Measurements from ENCODE around the gene KDM4C.
"Not testable (repeated sequence)": the region's sequence is repeated elsewhere in the genome, so short reads cannot be mapped to it uniquely, and the experiment has no call there.

The KDM4C gene

DNA sequence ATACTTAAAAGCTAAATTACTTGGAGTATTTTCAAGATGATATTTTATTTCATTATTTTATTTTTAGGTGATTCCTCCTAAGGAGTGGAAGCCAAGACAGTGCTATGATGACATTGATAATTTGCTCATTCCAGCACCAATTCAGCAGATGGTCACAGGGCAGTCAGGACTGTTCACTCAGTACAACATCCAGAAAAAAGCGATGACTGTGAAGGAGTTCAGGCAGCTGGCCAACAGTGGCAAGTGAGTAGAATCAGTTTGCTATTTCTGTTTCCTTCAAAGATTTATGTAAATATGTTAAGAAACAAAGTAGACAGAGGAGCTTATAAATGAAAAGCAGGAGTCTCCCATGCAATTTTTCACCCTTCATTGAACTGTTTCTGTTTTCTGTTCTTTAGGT lies 47.8 kb downstream of the KDM4C start:
- H3K4me3 ChIP-seq (ENCODE audit: low read depth, low read length), result no peak overlapping the region
- H3K27me3 ChIP-seq, result no peaks in the 10 kb centered on the region
- no peaks in the 10 kb centered on the region for H3K4me1 ChIP-seq
- H3K36me3 ChIP-seq, result no peaks in the 10 kb centered on the region; the same call in 1 of the 2 replicates
- DNase-seq, result no peak
- TF ChIP-seq, protein P1, sequence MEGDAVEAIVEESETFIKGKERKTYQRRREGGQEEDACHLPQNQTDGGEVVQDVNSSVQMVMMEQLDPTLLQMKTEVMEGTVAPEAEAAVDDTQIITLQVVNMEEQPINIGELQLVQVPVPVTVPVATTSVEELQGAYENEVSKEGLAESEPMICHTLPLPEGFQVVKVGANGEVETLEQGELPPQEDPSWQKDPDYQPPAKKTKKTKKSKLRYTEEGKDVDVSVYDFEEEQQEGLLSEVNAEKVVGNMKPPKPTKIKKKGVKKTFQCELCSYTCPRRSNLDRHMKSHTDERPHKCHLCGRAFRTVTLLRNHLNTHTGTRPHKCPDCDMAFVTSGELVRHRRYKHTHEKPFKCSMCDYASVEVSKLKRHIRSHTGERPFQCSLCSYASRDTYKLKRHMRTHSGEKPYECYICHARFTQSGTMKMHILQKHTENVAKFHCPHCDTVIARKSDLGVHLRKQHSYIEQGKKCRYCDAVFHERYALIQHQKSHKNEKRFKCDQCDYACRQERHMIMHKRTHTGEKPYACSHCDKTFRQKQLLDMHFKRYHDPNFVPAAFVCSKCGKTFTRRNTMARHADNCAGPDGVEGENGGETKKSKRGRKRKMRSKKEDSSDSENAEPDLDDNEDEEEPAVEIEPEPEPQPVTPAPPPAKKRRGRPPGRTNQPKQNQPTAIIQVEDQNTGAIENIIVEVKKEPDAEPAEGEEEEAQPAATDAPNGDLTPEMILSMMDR (IDR thresholded peaks at IDR 0.05; ENCODE audit: low read depth, low read length), result no peak
- no peaks in the 10 kb centered on the region for H3K9me3 ChIP-seq

DNA sequence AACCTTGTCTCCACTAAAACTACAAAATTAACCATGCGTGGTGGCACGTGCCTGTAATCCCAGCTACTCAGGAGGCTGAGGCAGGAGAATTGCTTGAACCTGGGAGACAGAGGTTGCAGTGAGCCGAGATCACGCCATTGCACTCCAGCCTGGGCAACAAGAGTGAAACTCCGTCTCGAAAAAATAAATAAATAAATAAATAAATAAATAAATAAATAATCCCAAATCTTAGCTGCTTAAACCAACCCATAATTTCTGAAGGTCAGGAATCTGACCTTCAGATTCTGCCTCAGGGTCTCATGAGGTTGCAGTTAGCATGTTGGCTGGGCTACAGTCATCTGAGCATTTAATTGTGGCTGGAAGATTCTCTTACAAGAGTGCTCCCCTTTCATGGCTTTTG lies 48.5 kb downstream of the KDM4C start:
- not testable (repeated sequence) for H3K9me3 ChIP-seq; DNase-seq; H3K36me3 ChIP-seq; H3K4me1 ChIP-seq; H3K27me3 ChIP-seq; H3K4me3 ChIP-seq (ENCODE audit: low read depth, low read length)

DNA sequence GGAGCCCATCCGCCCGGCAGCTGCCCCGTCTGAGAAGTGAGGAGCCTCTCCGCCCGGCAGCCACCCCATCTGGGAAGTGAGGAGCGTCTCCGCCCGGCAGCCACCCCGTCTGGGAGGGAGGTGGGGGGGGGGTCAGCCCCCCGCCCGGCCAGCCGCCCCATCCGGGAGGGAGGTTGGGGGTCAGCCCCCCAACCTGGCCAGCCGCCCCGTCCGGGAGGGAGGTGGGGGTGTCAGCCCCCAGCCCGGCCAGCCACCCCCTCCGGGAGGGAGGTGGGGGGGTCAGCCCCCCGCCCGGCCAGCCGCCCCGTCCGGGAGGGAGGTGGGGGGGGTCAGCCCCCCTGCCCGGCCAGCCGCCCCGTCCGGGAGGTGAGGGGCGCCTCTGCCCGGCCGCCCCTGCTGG lies 49.9 kb downstream of the KDM4C start:
- not testable (repeated sequence) for H3K36me3 ChIP-seq; H3K4me3 ChIP-seq (ENCODE audit: low read depth, low read length); DNase-seq; H3K27me3 ChIP-seq; H3K9me3 ChIP-seq; H3K4me1 ChIP-seq

DNA sequence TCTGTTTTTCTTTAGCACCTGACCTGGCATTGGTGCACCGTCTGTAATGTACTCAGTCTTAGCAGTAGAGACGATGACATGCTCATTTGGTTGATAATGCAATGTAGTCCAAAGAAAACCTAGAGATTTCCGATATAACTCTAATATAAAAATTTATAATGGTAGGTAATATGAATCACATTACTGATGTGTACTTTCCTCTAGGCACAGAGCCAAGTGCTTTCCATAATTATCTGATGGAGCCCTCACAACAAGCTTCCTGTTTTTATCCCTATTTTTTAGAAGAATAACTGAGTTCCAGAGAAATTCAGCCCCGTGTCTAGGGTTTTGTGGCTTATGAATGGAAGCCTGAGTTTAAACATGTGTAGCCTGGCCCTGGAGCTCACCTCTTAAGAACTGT lies 53.7 kb downstream of the KDM4C start:
- Histone ChIP-seq H3K9me3 (no peaks in the 10 kb centered on the region), H3K4me1 (peaks cover 7% of the 10 kb centered on the region), H3K4me3 (ENCODE audit: low read depth, low read length) (no peak overlapping the region), H3K36me3 (no peaks in the 10 kb centered on the region; the same call in 1 of the 2 replicates), H3K27me3 (no peaks in the 10 kb centered on the region)
- peak; percentile 14 for DNase-seq
- TF ChIP-seq, protein P1 (IDR thresholded peaks at IDR 0.05; ENCODE audit: low read depth, low read length), result no peak

DNA sequence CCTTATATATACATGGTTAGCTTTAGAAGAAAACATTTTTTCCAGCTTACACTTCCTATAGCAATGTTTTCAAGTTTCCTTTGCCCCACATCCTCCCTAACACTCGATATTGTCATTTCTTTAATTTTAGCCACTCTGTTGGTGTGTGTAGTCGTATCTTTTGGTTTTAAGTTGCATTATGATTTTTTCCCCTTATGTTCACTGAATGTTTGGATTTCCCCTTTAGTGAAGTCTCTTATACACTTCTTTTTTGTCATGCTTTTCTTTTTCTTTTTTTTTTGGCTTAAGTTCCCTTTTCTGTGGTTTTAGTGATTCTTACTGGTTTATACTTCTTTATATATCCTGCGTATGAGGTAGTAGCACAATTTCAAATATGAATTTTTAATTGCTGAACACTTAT lies 58.8 kb downstream of the KDM4C start:
- DNase-seq, result no peak
- no peaks in the 10 kb centered on the region for H3K9me3 ChIP-seq
- no peaks in the 10 kb centered on the region for H3K27me3 ChIP-seq
- peaks cover 2% of the 10 kb centered on the region; the same call in 1 of the 2 replicates for H3K4me1 ChIP-seq
- H3K36me3 ChIP-seq, result no peaks in the 10 kb centered on the region; the same call in 1 of the 2 replicates
- H3K4me3 ChIP-seq (ENCODE audit: low read depth, low read length), result no peak overlapping the region
- TF ChIP-seq, protein P1 (IDR thresholded peaks at IDR 0.05; ENCODE audit: low read depth, low read length), result no peak

DNA sequence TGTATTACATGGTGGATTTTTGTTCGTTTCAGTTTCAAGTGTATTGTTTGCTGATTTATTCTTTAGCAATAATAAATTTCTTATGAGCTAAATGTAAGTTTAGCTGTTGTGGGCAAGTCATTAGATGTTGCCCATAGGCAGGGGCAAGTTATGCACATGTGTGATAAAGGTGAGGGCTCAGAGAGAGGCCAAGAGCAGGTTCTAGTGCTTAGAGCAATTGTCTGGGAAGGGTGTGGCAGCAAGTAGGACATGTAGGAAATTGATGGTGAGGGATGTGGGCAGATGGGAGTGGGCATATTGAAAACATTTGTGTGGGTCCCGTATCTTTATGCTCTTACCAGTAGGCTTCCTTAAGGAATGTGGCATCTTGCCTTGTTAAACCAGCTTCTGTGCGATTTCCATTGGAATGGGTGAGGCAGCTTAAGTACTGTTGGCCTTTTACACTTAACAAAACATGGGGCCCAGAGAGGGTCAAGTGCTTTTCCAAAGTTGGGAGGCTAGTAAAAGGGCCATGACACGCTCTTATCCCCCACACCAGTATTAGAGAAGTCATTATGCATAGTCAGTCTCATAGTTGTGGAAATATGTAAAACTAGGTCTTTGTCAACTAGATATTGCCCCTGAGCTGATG lies 60.6 kb downstream of the KDM4C start:
- Histone ChIP-seq H3K4me3 (ENCODE audit: low read depth, low read length) (no peak overlapping the region), H3K4me1 (no peaks in the 10 kb centered on the region), H3K36me3 (no peaks in the 10 kb centered on the region; the same call in 1 of the 2 replicates), H3K27me3 (no peaks in the 10 kb centered on the region), H3K9me3 (no peaks in the 10 kb centered on the region)
- no peak for DNase-seq
- TF ChIP-seq, protein P1 (IDR thresholded peaks at IDR 0.05; ENCODE audit: low read depth, low read length), result no peak

DNA sequence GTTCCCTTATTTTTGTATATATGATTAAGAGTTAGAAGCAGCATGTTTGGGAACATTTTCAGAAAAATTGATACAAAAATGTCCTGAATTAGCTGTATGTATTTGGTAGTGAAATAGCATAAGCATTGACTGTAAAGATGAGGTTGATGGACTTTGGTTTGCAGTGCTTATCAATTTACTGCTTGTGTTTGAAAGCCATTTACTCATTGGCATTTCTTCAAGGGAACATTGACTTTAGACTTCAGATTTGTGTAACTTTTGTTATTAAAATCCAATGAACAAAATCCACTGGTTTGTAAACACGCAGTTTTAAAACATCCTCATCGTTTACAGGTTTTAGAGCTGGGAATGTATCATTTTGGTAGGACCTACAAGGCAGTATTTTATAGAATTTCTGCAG lies 61.3 kb downstream of the KDM4C start:
- Histone ChIP-seq H3K4me3 (ENCODE audit: low read depth, low read length) (no peak overlapping the region), H3K36me3 (no peaks in the 10 kb centered on the region; the same call in 1 of the 2 replicates), H3K9me3 (no peaks in the 10 kb centered on the region), H3K27me3 (no peaks in the 10 kb centered on the region), H3K4me1 (no peaks in the 10 kb centered on the region)
- TF ChIP-seq, protein P1 (IDR thresholded peaks at IDR 0.05; ENCODE audit: low read depth, low read length), result no peak
- no peak for DNase-seq

Measured in BE2C (cell line).